Body of pancreas (tissue), 4 donors: ENCODE results near the gene CD74.

Experiments
- POLR2A ChIP-seq, 3 donors: fragments of 450-650 bp; IDR thresholded peaks; one replicate each; pipeline ENCODE4 v1.6.1; 2016; ENCODE audit warnings: antibody characterized with exemption in 3 of 3, mild to moderate bottlenecking in 2 of 3
- TF ChIP-seq, protein P1 (sequence below), 7 experiments: fragments of 450-650 bp in 4 of 7; fragments of 200-600 bp in 3 of 7; sonication (generic) in 3 of 7; IDR thresholded peaks; one replicate each; pipeline ENCODE4 v1.5.1; 2016 to 2019; ENCODE audit warnings: antibody characterized with exemption in 7 of 7

- TF ChIP-seq, protein P1, sequence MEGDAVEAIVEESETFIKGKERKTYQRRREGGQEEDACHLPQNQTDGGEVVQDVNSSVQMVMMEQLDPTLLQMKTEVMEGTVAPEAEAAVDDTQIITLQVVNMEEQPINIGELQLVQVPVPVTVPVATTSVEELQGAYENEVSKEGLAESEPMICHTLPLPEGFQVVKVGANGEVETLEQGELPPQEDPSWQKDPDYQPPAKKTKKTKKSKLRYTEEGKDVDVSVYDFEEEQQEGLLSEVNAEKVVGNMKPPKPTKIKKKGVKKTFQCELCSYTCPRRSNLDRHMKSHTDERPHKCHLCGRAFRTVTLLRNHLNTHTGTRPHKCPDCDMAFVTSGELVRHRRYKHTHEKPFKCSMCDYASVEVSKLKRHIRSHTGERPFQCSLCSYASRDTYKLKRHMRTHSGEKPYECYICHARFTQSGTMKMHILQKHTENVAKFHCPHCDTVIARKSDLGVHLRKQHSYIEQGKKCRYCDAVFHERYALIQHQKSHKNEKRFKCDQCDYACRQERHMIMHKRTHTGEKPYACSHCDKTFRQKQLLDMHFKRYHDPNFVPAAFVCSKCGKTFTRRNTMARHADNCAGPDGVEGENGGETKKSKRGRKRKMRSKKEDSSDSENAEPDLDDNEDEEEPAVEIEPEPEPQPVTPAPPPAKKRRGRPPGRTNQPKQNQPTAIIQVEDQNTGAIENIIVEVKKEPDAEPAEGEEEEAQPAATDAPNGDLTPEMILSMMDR (IDR thresholded peaks at IDR 0.05), result no peak
- no peak for TF ChIP-seq POLR2A (IDR thresholded peaks at IDR 0.05)
These were observed 56.0 kb downstream of the CD74 start for GRCh38 chr5:150356575-150357294.
